GM23338 (cell line): ENCODE measurements around the gene DOK7. TPM values are rescaled to one million over a fixed set of nuclear protein-coding genes. Genes with fewer than 3 reads are reported as not detected.

Experiments
- ATAC-seq: fragments of 200-7000 bp; cut with Tn5 transposase; 3 replicates; pipeline ENCODE4 v1.9.1; 2020
- DNase-seq: peaks from one replicate; pipeline ENCODE4 v3.0.0-alpha.2; 2015; ENCODE audit warnings: low spot score
- H2AFZ ChIP-seq: fragments of 200-600 bp; sonication (generic); 2 replicates; pipeline ENCODE4 v1.8.0; 2016; ENCODE audit warnings: antibody characterized with exemption, mild to moderate bottlenecking, moderate library complexity
- H3F3A ChIP-seq: fragments of 200-600 bp; sonication (generic); replicated peaks from 2 replicates; pipeline ENCODE4 v1.8.0; 2017; ENCODE audit warnings: antibody characterized with exemption, mixed run types, low read depth
- H3K27ac ChIP-seq: fragments of 200-600 bp; sonication (generic); 2 replicates; pipeline ENCODE4 v1.6.1; 2016; ENCODE audit warnings: low read depth
- H3K27me3 ChIP-seq: fragments of 200-600 bp; sonication (generic); 2 replicates; pipeline ENCODE4 v1.8.0; 2016; ENCODE audit warnings: mild to moderate bottlenecking, mixed run types, moderate library complexity; ENCODE audit not compliant: insufficient read depth
- H3K36me3 ChIP-seq: fragments of 200-600 bp; sonication (generic); 2 replicates; pipeline ENCODE4 v1.8.0; 2016; ENCODE audit warnings: mild to moderate bottlenecking; ENCODE audit not compliant: insufficient read depth
- H3K4me1 ChIP-seq: fragments of 200-600 bp; sonication (generic); 2 replicates; pipeline ENCODE4 v1.8.0; 2016; ENCODE audit warnings: mild to moderate bottlenecking, moderate library complexity; ENCODE audit not compliant: insufficient read depth
- H3K4me2 ChIP-seq: fragments of 200-600 bp; sonication (generic); 2 replicates; pipeline ENCODE4 v1.7.1; 2017; ENCODE audit warnings: mixed run types
- H3K4me3 ChIP-seq: fragments of 200-600 bp; sonication (generic); 2 replicates; pipeline ENCODE4 v1.6.1; 2016; ENCODE audit warnings: mixed run types
- H3K79me2 ChIP-seq: fragments of 200-600 bp; sonication (generic); replicated peaks from 2 replicates; pipeline ENCODE4 v1.8.0; 2017; ENCODE audit warnings: mild to moderate bottlenecking; ENCODE audit not compliant: insufficient read depth
- H3K9me2 ChIP-seq: fragments of 200-600 bp; sonication (generic); 2 replicates; pipeline ENCODE4 v1.8.0; 2017; ENCODE audit not compliant: insufficient read depth
- H4K20me1 ChIP-seq: fragments of 200-600 bp; sonication (generic); replicated peaks from 2 replicates; pipeline ENCODE4 v1.8.0; 2017; ENCODE audit warnings: mild to moderate bottlenecking; ENCODE audit not compliant: insufficient read depth
- H3K27ac Mint-ChIP-seq: 2 replicates; pipeline ENCODE4 v1.8.0; 2020; ENCODE audit warnings: inconsistent platforms, mild to moderate bottlenecking, moderate library complexity, mixed read lengths
- H3K27me3 Mint-ChIP-seq: 3 replicates; pipeline ENCODE4 v1.8.0; 2022; ENCODE audit warnings: low read depth, mild to moderate bottlenecking, moderate library complexity, mixed read lengths, inconsistent platforms; ENCODE audit not compliant: insufficient read depth, poor library complexity
- H3K36me3 Mint-ChIP-seq: 3 replicates; pipeline ENCODE4 v1.8.0; 2021; ENCODE audit warnings: low read depth, mild to moderate bottlenecking, inconsistent platforms, moderate library complexity, mixed read lengths
- H3K4me1 Mint-ChIP-seq: 3 replicates; pipeline ENCODE4 v1.8.0; 2020; ENCODE audit warnings: mild to moderate bottlenecking, inconsistent platforms, mixed read lengths
- H3K4me3 Mint-ChIP-seq: 3 replicates; pipeline ENCODE4 v1.8.0; 2021; ENCODE audit warnings: moderate library complexity, mild to moderate bottlenecking, inconsistent platforms, mixed read lengths
- H3K9me3 Mint-ChIP-seq: 3 replicates; pipeline ENCODE4 v1.8.0; 2020; ENCODE audit warnings: moderate library complexity, mild to moderate bottlenecking, inconsistent platforms, mixed read lengths
- CREB1 ChIP-seq: fragments of 250-450 bp; sonication (Bioruptor Pico); IDR thresholded peaks from 2 replicates; pipeline ENCODE4 v1.5.0; 2020; ENCODE audit warnings: low read depth, mild to moderate bottlenecking, moderate library complexity
- CTCF ChIP-seq, 2 experiments: fragments of 200-600 bp in 1 of 2; sonication (generic) in 1 of 2; conservative IDR thresholded peaks; 2 replicates each; pipeline versions ENCODE4 v1.5.1 to v1.6.1; 2016 to 2017; ENCODE audit warnings: antibody characterized with exemption in 2 of 2, low read depth in 2 of 2, mild to moderate bottlenecking in 2 of 2, moderate library complexity in 1 of 2
- ETS1 ChIP-seq: IDR thresholded peaks from 2 replicates; pipeline ENCODE4 v1.6.1; 2016; ENCODE audit warnings: antibody characterized with exemption
- EZH2 ChIP-seq: fragments of 200-600 bp; sonication (generic); IDR thresholded peaks from one replicate; pipeline ENCODE4 v1.8.0; 2017; ENCODE audit warnings: antibody characterized with exemption, mild to moderate bottlenecking, low read depth; ENCODE audit not compliant: unreplicated experiment
- EZH2phosphoT487 ChIP-seq: fragments of 200-600 bp; sonication (generic); IDR thresholded peaks from one replicate; pipeline ENCODE4 v1.8.1; 2018; ENCODE audit warnings: antibody characterized with exemption; ENCODE audit not compliant: unreplicated experiment
- JUNB ChIP-seq: IDR thresholded peaks from one replicate; pipeline ENCODE4 v1.6.1; 2016; ENCODE audit warnings: antibody characterized with exemption; ENCODE audit not compliant: unreplicated experiment
- NANOG ChIP-seq: IDR thresholded peaks from 2 replicates; pipeline ENCODE4 v1.6.1; 2016; ENCODE audit warnings: antibody characterized with exemption, borderline replicate concordance
- POLR2AphosphoS5 ChIP-seq: IDR thresholded peaks from 2 replicates; pipeline ENCODE4 v1.6.1; 2016; ENCODE audit warnings: antibody characterized with exemption, low read depth
- REST ChIP-seq: IDR thresholded peaks from one replicate; pipeline ENCODE4 v1.6.1; 2018; ENCODE audit warnings: antibody characterized with exemption; ENCODE audit not compliant: unreplicated experiment
- STAT1 ChIP-seq: IDR thresholded peaks from one replicate; pipeline ENCODE4 v1.6.1; 2016; ENCODE audit warnings: antibody characterized with exemption; ENCODE audit not compliant: unreplicated experiment
- ZNF114 ChIP-seq: fragments of 250-450 bp; sonication (Bioruptor Pico); IDR thresholded peaks from 2 replicates; pipeline ENCODE4 v1.5.0; 2020; ENCODE audit warnings: mild to moderate bottlenecking, moderate library complexity
- ZNF331 ChIP-seq: fragments of 250-450 bp; sonication (Bioruptor Pico); IDR thresholded peaks from 2 replicates; pipeline ENCODE4 v1.5.0; 2020; ENCODE audit warnings: low read depth, mild to moderate bottlenecking, moderate library complexity
- ZNF462 ChIP-seq: fragments of 250-450 bp; sonication (Bioruptor Pico); IDR thresholded peaks from 2 replicates; pipeline ENCODE4 v1.5.0; 2020; ENCODE audit warnings: mild to moderate bottlenecking, moderate library complexity
- polyA plus RNA-seq: library from polyadenylated mRNA; unstranded; fragments of >200 nt; fragmentation: Nextera tagmentation; extraction: Ambion mirVana; gene quantifications from 2 replicates; pipeline ENCODE4 v1.2.1, GENCODE V29; 2016
- total RNA-seq: library from RNA; depleted of rRNA; stranded (reverse); fragments of >200 nt; shearing (Covaris generic); gene quantifications from 2 replicates; pipeline ENCODE4 v1.2.3, GENCODE V29; 2014

The DOK7 gene
- total and polyA plus RNA-seq, 2 experiments from 2014 or later: 0.34 to 0.52 TPM

GRCh38 chr4:3462321-3462789 lies 751 bp upstream of the DOK7 start:
- H3K36me3 ChIP-seq: no peaks in the 10 kb centered on the region
- no peaks in the 10 kb centered on the region for H3F3A ChIP-seq
- Mint-ChIP-seq H3K36me3 (no peaks in the 10 kb centered on the region), H3K4me1 (no peaks in the 10 kb centered on the region; the same call in 2 of the 3 replicates), H3K4me3 (peak overlapping the region; percentile 54; the same call in 2 of the 3 replicates), H3K9me3 (peaks cover 4% of the 10 kb centered on the region; the same call in 2 of the 3 replicates), H3K27ac (no peak overlapping the region), H3K27me3 (peaks cover 58% of the 10 kb centered on the region)
- no peak for TF ChIP-seq ETS1
- no peak for TF ChIP-seq ZNF462
- no peak for TF ChIP-seq ZNF114 (CRISPR knock-in tag)
- no peak for TF ChIP-seq CREB1
- TF ChIP-seq JUNB: no peak
- TF ChIP-seq POLR2AphosphoS5: no peak
- TF ChIP-seq ZNF331 (CRISPR knock-in tag): no peak
- no peak for TF ChIP-seq NANOG
- no peak for TF ChIP-seq CTCF (conservative IDR thresholded peaks at IDR 0.05; ENCODE audit: low read depth in 2 of 2)
- TF ChIP-seq EZH2: no peak
- no peak for TF ChIP-seq REST
- no peak for TF ChIP-seq STAT1
- TF ChIP-seq EZH2phosphoT487: no peak
- no peaks in the 10 kb centered on the region for H3K79me2 ChIP-seq
- DNase-seq (no peak), ATAC-seq (peak; percentile 4)
- no peak overlapping the region for H2AFZ ChIP-seq
- no peaks in the 10 kb centered on the region for H3K9me2 ChIP-seq
- no peak overlapping the region for H3K4me3 ChIP-seq
- H3K27ac ChIP-seq: no peak overlapping the region
- no peaks in the 10 kb centered on the region for H4K20me1 ChIP-seq
- H3K4me1 ChIP-seq: no peaks in the 10 kb centered on the region; the same call in 1 of the 2 replicates
- H3K4me2 ChIP-seq: 0 out of 2 replicates have a peak overlapping the region, but pooled peaks have one; percentile 67
- H3K27me3 ChIP-seq: peaks cover 42% of the 10 kb centered on the region
